WI38 (cell line): ENCODE measurements around the gene C1orf159.

Experiments
- H3K4me3 ChIP-seq: 2 replicates; pipeline ENCODE4 v1.5.1; 2011; ENCODE audit warnings: low read depth, mild to moderate bottlenecking, control low read depth, low read length
- CTCF ChIP-seq: IDR thresholded peaks from 2 replicates; pipeline ENCODE4 v1.5.1; 2012; ENCODE audit warnings: low read depth, mild to moderate bottlenecking, control low read depth, low read length

The C1orf159 gene

GRCh38 chr1:1037366-1038327 is 78.2 kb downstream of the C1orf159 start:
- no peak for TF ChIP-seq CTCF
- H3K4me3 ChIP-seq: no peak overlapping the region

GRCh38 chr1:1035291-1035943 is 80.5 kb downstream of the C1orf159 start:
- TF ChIP-seq CTCF: no peak
- H3K4me3 ChIP-seq: no peak overlapping the region

- H3K4me3 ChIP-seq: no peak overlapping the region
- no peak for TF ChIP-seq CTCF
Measured at GRCh38 chr1:1034439-1034781, 81.5 kb downstream of the C1orf159 start.

GRCh38 chr1:1033731-1034438 is 82.0 kb downstream of the C1orf159 start:
- no peak overlapping the region for H3K4me3 ChIP-seq

GRCh38 chr1:1033009-1033587 is 82.8 kb downstream of the C1orf159 start:
- no peak overlapping the region for H3K4me3 ChIP-seq
- TF ChIP-seq CTCF: peak; percentile 50

More at GRCh38 chr1:1033731-1034438, 82.0 kb downstream of the C1orf159 start:
- TF ChIP-seq CTCF: no peak

- no peak for TF ChIP-seq CTCF
- no peak overlapping the region for H3K4me3 ChIP-seq
Measured at GRCh38 chr1:1032424-1032823, 83.5 kb downstream of the C1orf159 start.
